ENCODE data around the gene AP3B1. TPM values are rescaled to one million over a fixed set of nuclear protein-coding genes. Genes with fewer than 3 reads are reported as not detected.
A peak's percentile ranks its signal among the peaks of the same experiment; 100 is the strongest.

The AP3B1 gene
- total and polyA plus RNA-seq, 2 of the 8 experiments (the other 6 are each of a cell fraction or from before 2014, with no cell fraction given), result 45.8 to 48.3 TPM

GRCh38 chr5:78243639-78244038 is 50.9 kb downstream of the AP3B1 start:
- FAIRE-seq, result no peak
- H2BK120ac ChIP-seq (replicated peaks; ENCODE audit: low read depth, low read length), result no peak overlapping the region
- no peak for TF ChIP-seq TCF12 (IDR thresholded peaks at IDR 0.05; ENCODE audit: low read depth, low read length)
- no peak for TF ChIP-seq CHD1 (IDR thresholded peaks at IDR 0.05; ENCODE audit: low read depth, low read length)
- TF ChIP-seq FOSL1 (IDR thresholded peaks at IDR 0.05; ENCODE audit: insufficient read depth, low read depth, low read length), result no peak
- no peak for TF ChIP-seq EP300 (IDR thresholded peaks at IDR 0.05; ENCODE audit: borderline replicate concordance in 1 of 2, low read depth in 2 of 2, low read length in 2 of 2)
- no peak overlapping the region for H3K14ac ChIP-seq (ENCODE audit: insufficient read length)
- DNase-seq (ENCODE audit: low read depth in 1 of 2, low spot score in 2 of 2), result no peak
- no peak overlapping the region for H3K23ac ChIP-seq (ENCODE audit: insufficient read length)
- H3K4me3 ChIP-seq (ENCODE audit: extremely low read depth in 1 of 4, insufficient read depth in 2 of 4, low read depth in 3 of 4, low read length in 4 of 4), result no peak overlapping the region
- H3K79me1 ChIP-seq (ENCODE audit: low read depth, low read length), result no peaks in the 10 kb centered on the region; the same call in 1 of the 2 replicates
- H2AK5ac ChIP-seq (ENCODE audit: low read depth, low read length), result peak overlapping the region; percentile 33; the same call in 1 of the 2 replicates
- CTCF ChIA-PET (ENCODE audit: partially characterized antibody), result no interaction called here
- H2BK12ac ChIP-seq (ENCODE audit: low read depth, low read length), result no peak overlapping the region
- H2BK20ac ChIP-seq (ENCODE audit: low read length), result no peak overlapping the region
- H2BK5ac ChIP-seq (ENCODE audit: low read depth, low read length), result peak overlapping the region; percentile 21; the same call in 1 of the 2 replicates
- H3K56ac ChIP-seq (replicated peaks; ENCODE audit: insufficient read length, low read depth, low read length), result no peak overlapping the region
- H4K8ac ChIP-seq (ENCODE audit: extremely low read depth, insufficient read depth, low read length), result no peak overlapping the region
- no peak overlapping the region for H2BK15ac ChIP-seq (ENCODE audit: low read length)
- 0 out of 4 replicates have a peak, but pooled peaks cover 0 to 2% of the 10 kb centered on the region in 2 experiments for H3K79me2 ChIP-seq (ENCODE audit: control insufficient read depth in 1 of 2, insufficient read depth in 2 of 2, low read length in 2 of 2)
- H3K4me1 ChIP-seq (replicated peaks in 1 of 4; ENCODE audit: control insufficient read depth in 3 of 4, insufficient read depth in 4 of 4, low read length in 3 of 4), result no peaks in the 10 kb centered on the region
- no peak overlapping the region for H3K4ac ChIP-seq (replicated peaks; ENCODE audit: insufficient read length, low read depth, low read length)
- POLR2A ChIA-PET (ENCODE audit: partially characterized antibody), result no interaction called here
- H2AFZ ChIP-seq (ENCODE audit: low read length), result no peak overlapping the region
- no peak overlapping the region for H3K18ac ChIP-seq (ENCODE audit: extremely low read depth, low read length)
- H3K4me2 ChIP-seq (ENCODE audit: insufficient read depth in 1 of 2, low read depth in 2 of 2, low read length in 2 of 2), result no peak overlapping the region
- H3K23me2 ChIP-seq (ENCODE audit: low read depth, low read length), result no peaks in the 10 kb centered on the region; the same call in 1 of the 2 replicates
- no peaks in the 10 kb centered on the region for H3K27me3 ChIP-seq (replicated peaks in 1 of 4; ENCODE audit: control insufficient read depth in 3 of 4, extremely low read depth in 1 of 4, insufficient read depth in 3 of 4, low read length in 3 of 4)
- no peak overlapping the region for H3K9ac ChIP-seq (replicated peaks in 1 of 4; ENCODE audit: extremely low read depth in 1 of 4, low read depth in 3 of 4, low read length in 3 of 4)
- H4K20me1 ChIP-seq (replicated peaks in 1 of 2; ENCODE audit: control insufficient read depth in 1 of 2, insufficient read depth in 2 of 2, low read length in 2 of 2), result peaks cover 0 to 3% of the 10 kb centered on the region in 2 experiments
- H3K9me3 ChIP-seq (ENCODE audit: insufficient read depth in 2 of 2, low read depth in 1 of 2, low read length in 1 of 2), result no peaks in the 10 kb centered on the region
- peaks cover 0 to 2% (median 0%) of the 10 kb centered on the region in 4 experiments; a peak in 2 of 8 replicates for H3K36me3 ChIP-seq (ENCODE audit: control insufficient read depth in 2 of 4, insufficient read depth in 4 of 4, low read length in 3 of 4)
- H4K91ac ChIP-seq (replicated peaks; ENCODE audit: insufficient read length, low read length), result no peak overlapping the region
- H3K27ac ChIP-seq (ENCODE audit: low read depth, low read length), result no peak overlapping the region
- no peak overlapping the region for H4K5ac ChIP-seq (ENCODE audit: insufficient read length, low read depth, low read length)

All from H1 (cell line).